Measurements from ENCODE around the gene FOXA2. TPM values are rescaled to one million over a fixed set of nuclear protein-coding genes. Genes with fewer than 3 reads are reported as not detected.

Gene FOXA2
- total RNA-seq, 4 donors from 2014 or later, result not detected

DNA sequence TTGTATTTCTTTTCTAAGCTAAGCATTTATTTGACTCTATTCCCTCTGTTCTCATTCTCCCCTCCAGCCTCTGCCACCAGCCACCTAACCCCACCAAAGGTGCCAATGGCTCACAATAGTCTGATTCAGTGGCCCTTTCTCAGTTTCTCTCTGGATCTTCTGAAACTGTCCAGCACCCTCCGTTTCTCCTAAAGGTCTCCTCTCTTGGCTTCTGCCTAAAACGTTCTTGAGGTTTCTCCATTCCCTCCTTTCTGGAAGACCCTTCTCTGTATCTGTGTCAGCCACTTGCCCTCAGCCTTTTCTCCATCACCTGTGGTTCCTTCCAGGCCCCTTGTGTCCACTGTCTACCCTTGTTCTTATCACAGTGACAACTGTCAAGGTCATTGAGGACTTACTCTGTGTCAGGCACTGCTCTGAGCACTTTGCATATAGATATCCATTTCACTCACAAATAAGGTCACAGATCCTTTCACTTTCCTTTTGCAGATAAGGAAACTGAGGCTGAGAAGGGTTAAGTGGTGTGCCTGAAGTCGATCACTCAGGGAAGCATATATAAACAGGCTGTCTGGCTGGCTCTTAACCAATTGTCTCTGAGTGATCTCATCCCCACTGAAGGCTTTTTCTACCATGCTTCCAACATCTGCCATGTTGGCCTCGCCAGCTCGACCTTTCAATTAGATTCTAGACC, 48.1 kb downstream of the FOXA2 start:
- no peaks in the 10 kb centered on the region for H3K36me3 ChIP-seq
- no peak overlapping the region for H3K27ac ChIP-seq (replicated peaks in 1 of 4)
- H3K4me3 ChIP-seq, result no peak overlapping the region
- H3K4me1 ChIP-seq, result no peaks in the 10 kb centered on the region
- H3K9me3 ChIP-seq, result no peaks in the 10 kb centered on the region
- peak; percentile 72 for DNase-seq (ENCODE audit: extremely low spot score)
- H3K27me3 ChIP-seq, result peaks cover 0 to 6% (median 0%) of the 10 kb centered on the region in 4 donors
- TF ChIP-seq EP300 (IDR thresholded peaks at IDR 0.05), result no peak
- no peak for TF ChIP-seq POLR2A (IDR thresholded peaks at IDR 0.05; ENCODE audit: low read depth)
- TF ChIP-seq, protein P1, sequence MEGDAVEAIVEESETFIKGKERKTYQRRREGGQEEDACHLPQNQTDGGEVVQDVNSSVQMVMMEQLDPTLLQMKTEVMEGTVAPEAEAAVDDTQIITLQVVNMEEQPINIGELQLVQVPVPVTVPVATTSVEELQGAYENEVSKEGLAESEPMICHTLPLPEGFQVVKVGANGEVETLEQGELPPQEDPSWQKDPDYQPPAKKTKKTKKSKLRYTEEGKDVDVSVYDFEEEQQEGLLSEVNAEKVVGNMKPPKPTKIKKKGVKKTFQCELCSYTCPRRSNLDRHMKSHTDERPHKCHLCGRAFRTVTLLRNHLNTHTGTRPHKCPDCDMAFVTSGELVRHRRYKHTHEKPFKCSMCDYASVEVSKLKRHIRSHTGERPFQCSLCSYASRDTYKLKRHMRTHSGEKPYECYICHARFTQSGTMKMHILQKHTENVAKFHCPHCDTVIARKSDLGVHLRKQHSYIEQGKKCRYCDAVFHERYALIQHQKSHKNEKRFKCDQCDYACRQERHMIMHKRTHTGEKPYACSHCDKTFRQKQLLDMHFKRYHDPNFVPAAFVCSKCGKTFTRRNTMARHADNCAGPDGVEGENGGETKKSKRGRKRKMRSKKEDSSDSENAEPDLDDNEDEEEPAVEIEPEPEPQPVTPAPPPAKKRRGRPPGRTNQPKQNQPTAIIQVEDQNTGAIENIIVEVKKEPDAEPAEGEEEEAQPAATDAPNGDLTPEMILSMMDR (IDR thresholded peaks at IDR 0.05), result no peak
- no peak for TF ChIP-seq POLR2AphosphoS5 (IDR thresholded peaks at IDR 0.05)
- 82% methylated on average over 5 of the region's 5 CpGs for WGBS
- intact Hi-C loops (cut with DNase I), result no loop called here

DNA sequence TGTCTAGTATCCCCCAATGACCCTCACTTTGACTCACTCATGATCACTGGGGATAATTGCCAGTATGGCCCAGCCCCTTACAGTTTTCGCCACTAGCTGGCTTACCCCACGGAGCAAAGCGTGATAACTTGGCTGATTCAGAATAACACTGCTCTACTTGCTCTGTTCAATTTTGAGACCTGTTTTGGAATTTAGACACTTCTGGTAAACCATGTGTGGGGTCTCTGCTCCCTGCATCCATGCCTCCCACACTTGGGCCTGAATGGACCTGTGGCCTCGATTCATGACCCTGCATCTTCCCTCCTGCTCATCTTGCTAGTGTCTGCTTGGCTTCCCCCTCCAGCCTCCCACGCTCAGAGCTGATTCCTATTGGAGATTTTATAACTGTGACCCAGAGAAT, 48.9 kb downstream of the FOXA2 start:
- no peak overlapping the region for H3K4me3 ChIP-seq
- H3K4me1 ChIP-seq, result no peaks in the 10 kb centered on the region
- H3K36me3 ChIP-seq, result no peaks in the 10 kb centered on the region
- no peak for TF ChIP-seq POLR2A (IDR thresholded peaks at IDR 0.05; ENCODE audit: low read depth)
- TF ChIP-seq, protein P1 (IDR thresholded peaks at IDR 0.05), result no peak
- no peak for TF ChIP-seq EP300 (IDR thresholded peaks at IDR 0.05)
- no peak for TF ChIP-seq POLR2AphosphoS5 (IDR thresholded peaks at IDR 0.05)
- H3K9me3 ChIP-seq, result no peaks in the 10 kb centered on the region
- intact Hi-C loops (cut with DNase I), result no loop called here
- H3K27me3 ChIP-seq, result no peaks in the 10 kb centered on the region
- WGBS, result 80% methylated on average over 5 of the region's 5 CpGs
- DNase-seq (ENCODE audit: extremely low spot score), result peak; percentile 37
- H3K27ac ChIP-seq (replicated peaks in 1 of 4), result no peak overlapping the region

DNA sequence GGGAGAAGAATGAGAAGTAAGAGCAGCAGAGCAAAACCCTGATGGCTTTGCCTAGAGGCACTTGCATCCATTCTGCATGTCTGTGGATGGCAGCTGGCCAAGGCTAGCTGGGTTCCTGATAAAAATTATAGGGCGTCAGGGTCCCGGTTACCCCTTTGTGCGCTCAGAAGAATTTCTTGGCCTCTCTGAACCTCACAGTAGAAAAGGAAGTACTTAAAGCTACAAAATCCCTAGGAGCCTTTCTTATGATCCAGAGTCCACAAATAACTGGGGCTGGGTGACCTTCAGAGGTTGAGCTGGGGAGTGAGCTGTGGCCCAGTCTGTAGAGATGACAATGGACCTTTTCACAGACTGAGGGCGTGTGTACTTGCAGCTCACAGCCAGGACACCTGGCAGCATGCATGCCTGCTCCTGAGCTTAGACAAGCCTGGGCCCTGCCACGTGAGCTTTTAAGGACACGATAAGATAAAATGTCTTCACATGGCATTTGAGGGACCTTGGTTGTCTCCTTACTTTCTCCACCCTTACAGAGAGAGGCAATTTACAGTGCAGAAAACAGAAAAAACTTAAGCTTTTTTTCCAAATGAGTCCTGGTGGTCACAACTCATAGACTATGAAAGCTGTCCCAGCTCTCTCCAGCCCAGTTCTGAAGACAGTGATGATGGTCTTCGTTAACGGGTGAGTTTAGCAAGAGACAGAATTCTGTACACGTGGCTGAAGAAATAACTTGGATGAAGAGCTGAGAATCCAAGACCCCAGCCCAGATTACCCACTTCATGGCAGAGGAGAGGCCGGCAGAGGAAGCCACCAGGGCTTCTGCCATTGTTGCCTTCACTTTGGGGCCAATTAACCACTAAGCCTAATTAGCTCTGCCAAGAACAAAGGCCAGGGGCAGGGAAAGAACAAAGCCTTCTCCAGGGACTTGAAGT, 50.3 kb downstream of the FOXA2 start:
- H3K36me3 ChIP-seq, result no peaks in the 10 kb centered on the region
- H3K27ac ChIP-seq (replicated peaks in 1 of 4), result no peak overlapping the region
- H3K9me3 ChIP-seq, result no peaks in the 10 kb centered on the region
- peak; percentile 55 for DNase-seq (ENCODE audit: extremely low spot score)
- no peak overlapping the region for H3K4me3 ChIP-seq
- no peaks in the 10 kb centered on the region for H3K4me1 ChIP-seq
- no peak for TF ChIP-seq POLR2A (IDR thresholded peaks at IDR 0.05; ENCODE audit: low read depth)
- no peak for TF ChIP-seq EP300 (IDR thresholded peaks at IDR 0.05)
- TF ChIP-seq POLR2AphosphoS5 (IDR thresholded peaks at IDR 0.05), result no peak
- TF ChIP-seq, protein P1 (IDR thresholded peaks at IDR 0.05), result no peak
- 87% methylated on average over 10 of the region's 10 CpGs for WGBS
- H3K27me3 ChIP-seq, result no peaks in the 10 kb centered on the region
- intact Hi-C loops (cut with DNase I), result no loop called here

DNA sequence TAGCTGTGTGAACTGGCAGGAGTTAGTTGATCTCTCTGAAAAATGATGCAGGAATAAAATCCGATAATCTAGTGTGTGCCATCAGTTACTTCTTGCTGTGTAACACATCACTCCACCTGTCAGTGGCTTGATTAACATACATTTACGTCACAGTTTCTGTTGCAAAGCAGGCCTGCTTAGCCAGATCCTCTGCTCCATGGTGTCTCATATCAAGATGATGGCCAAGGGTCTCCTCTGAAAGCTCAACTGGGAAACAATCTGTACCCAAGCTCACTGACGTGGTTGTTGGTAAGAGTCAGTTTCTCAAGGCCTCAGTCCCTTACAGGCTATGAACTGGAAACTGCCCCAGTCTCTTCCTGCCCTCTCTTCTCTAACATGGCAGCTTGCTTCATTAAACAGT, 51.8 kb downstream of the FOXA2 start:
- Histone ChIP-seq H3K27ac (replicated peaks in 1 of 4) (no peak overlapping the region), H3K4me1 (no peaks in the 10 kb centered on the region), H3K9me3 (no peaks in the 10 kb centered on the region), H3K4me3 (no peak overlapping the region), H3K36me3 (no peaks in the 10 kb centered on the region), H3K27me3 (no peaks in the 10 kb centered on the region)
- 72% methylated on average over 3 of the region's 3 CpGs for WGBS
- intact Hi-C loops (cut with DNase I), result no loop called here
- no peak for TF ChIP-seq POLR2AphosphoS5 (IDR thresholded peaks at IDR 0.05)
- no peak for TF ChIP-seq POLR2A (IDR thresholded peaks at IDR 0.05; ENCODE audit: low read depth)
- TF ChIP-seq, protein P1 (IDR thresholded peaks at IDR 0.05), result no peak
- TF ChIP-seq EP300 (IDR thresholded peaks at IDR 0.05), result no peak
- peak; percentile 70 for DNase-seq (ENCODE audit: extremely low spot score)

All from esophagus muscularis mucosa (tissue), 4 donors.